HepG2 (cell line): Measurements from ENCODE around the gene CDO1. TPM values are rescaled to one million over a fixed set of nuclear protein-coding genes. Genes with fewer than 3 reads are reported as not detected.

Experiments
- ATAC-seq: fragments of 200-7000 bp; cut with Tn5 transposase; 3 replicates; pipeline ENCODE4 v1.9.1; 2020; ENCODE audit warnings: mild to moderate bottlenecking, moderate library complexity
- BruUV-seq: library from RNA; stranded (reverse); fragments of 400-500 nt; replicated peaks from 2 replicates; lab custom pipeline; 2021; lab: Mats Ljungman, UMichigan
- CTCF ChIA-PET: fragments of 300-600 bp; formaldehyde crosslinking; extraction: SDS; loops from one replicate; lab custom pipeline; 2021; ENCODE audit warnings: low total read pairs, inconsistent platforms, low intra/inter-chr PET ratio; lab: Yijun Ruan, JAX
- POLR2A ChIA-PET: fragments of 350-600 bp; sonication (Branson Sonifier 250); formaldehyde crosslinking; loops from one replicate; lab custom pipeline; 2020; ENCODE audit warnings: antibody characterized with exemption, inconsistent platforms; lab: Yijun Ruan, JAX
- DNase-seq: peaks from one replicate; pipeline ENCODE4 v3.0.0-alpha.2; 2015; ENCODE audit warnings: low spot score
- FAIRE-seq: peaks from 3 replicates; lab custom pipeline; 2011; peaks lifted over from hg19 to GRCh38; lab: Jason Lieb, UNC
- H2AFZ ChIP-seq: one replicate; pipeline ENCODE4 v1.6.1; 2011; ENCODE audit warnings: low read length, inconsistent platforms
- H3K27ac ChIP-seq: fragments of 300-600 bp; 3 replicates; pipeline ENCODE4 v1.8.0; 2011; ENCODE audit warnings: mixed run types, mild to moderate bottlenecking, mixed read lengths, low read length, inconsistent platforms; ENCODE audit not compliant: insufficient read depth; ENCODE audit errors: extremely low read length
- H3K27me3 ChIP-seq, 2 experiments: fragments of 200-600 bp in 1 of 2; 2 replicates in 1 of 2; 3 replicates in 1 of 2; pipeline versions ENCODE4 v1.6.0 to v1.8.0; 2011; ENCODE audit warnings: low read length in 2 of 2, mild to moderate bottlenecking in 2 of 2, moderate library complexity in 2 of 2, inconsistent platforms in 1 of 2; ENCODE audit not compliant: insufficient read depth in 2 of 2, control insufficient read depth in 1 of 2
- H3K36me3 ChIP-seq, 2 experiments: fragments of 200-600 bp in 1 of 2; replicated peaks in 1 of 2; 2 replicates in 1 of 2; 3 replicates in 1 of 2; pipeline versions ENCODE4 v1.5.1 to v1.8.0; 2011; ENCODE audit warnings: low read length in 2 of 2, inconsistent platforms in 1 of 2; ENCODE audit not compliant: insufficient read depth in 2 of 2, control insufficient read depth in 1 of 2
- H3K4me1 ChIP-seq: 2 replicates; pipeline ENCODE4 v1.5.1; 2012; ENCODE audit warnings: low read length, inconsistent platforms; ENCODE audit not compliant: insufficient read depth
- H3K4me2 ChIP-seq: 2 replicates; pipeline ENCODE4 v1.6.0; 2011; ENCODE audit warnings: low read depth, low read length, inconsistent platforms
- H3K4me3 ChIP-seq, 3 experiments: fragments of 200-600 bp in 1 of 3; sonication (generic), shearing (Covaris generic) in 1 of 3; replicated peaks in 1 of 3; 2 replicates each; pipeline ENCODE4 v1.5.1; 2011 to 2016; ENCODE audit warnings: low read length in 3 of 3, inconsistent platforms in 2 of 3, low read depth in 2 of 3, mild to moderate bottlenecking in 2 of 3, control low read depth in 1 of 3, mixed read lengths in 1 of 3; ENCODE audit not compliant: insufficient read depth in 1 of 3
- H3K79me2 ChIP-seq: one replicate; pipeline ENCODE4 v1.6.1; 2011; ENCODE audit warnings: low read length, inconsistent platforms; ENCODE audit not compliant: insufficient read depth
- H3K9ac ChIP-seq: 2 replicates; pipeline ENCODE4 v1.6.0; 2011; ENCODE audit warnings: mild to moderate bottlenecking, low read depth, low read length, inconsistent platforms; ENCODE audit not compliant: insufficient read depth
- H3K9me3 ChIP-seq: 2 replicates; pipeline ENCODE4 v1.5.1; 2012; ENCODE audit warnings: mild to moderate bottlenecking, low read length
- H4K20me1 ChIP-seq: 2 replicates; pipeline ENCODE4 v1.6.0; 2011; ENCODE audit warnings: inconsistent platforms, mild to moderate bottlenecking, low read length, moderate library complexity; ENCODE audit not compliant: insufficient read depth
- HNF4A ChIP-seq: sonication (generic); formaldehyde crosslinking; IDR thresholded peaks from 2 replicates; pipeline ENCODE4 v1.4.0; 2020; ENCODE audit warnings: missing genetic modification reagents
- HOXD1 ChIP-seq: sonication (generic); formaldehyde crosslinking; IDR thresholded peaks from 2 replicates; pipeline ENCODE4 v1.5.0; 2020; ENCODE audit warnings: missing genetic modification reagents
- ZNF326 ChIP-seq: sonication (generic); formaldehyde crosslinking; IDR thresholded peaks from 2 replicates; pipeline ENCODE4 v1.4.0; 2020; ENCODE audit warnings: missing genetic modification reagents, borderline replicate concordance
- WGBS: methylation state at CpG from one replicate; pipeline ENCODE4 v1.1.6; 2017; ENCODE audit warnings: low lambda C conversion rate; 5-methylcytosine and 5-hydroxymethylcytosine counted together
- in situ Hi-C: cut with HindIII; loops from 2 replicates; pipeline ENCODE4 v1.10.0; 2017; ENCODE audit warnings: low pct_unique_long_range_greater_than_20kb; ENCODE audit not compliant: extremely low pct_ligation_motif_present
- intact Hi-C: fragments of 100-400 bp; cut with micrococcal nuclease; formaldehyde crosslinking; loops from one replicate; pipeline ENCODE4 v1.10.0; 2022; ENCODE audit not compliant: unreplicated experiment
- polyA plus RNA-seq, 8 experiments: library from polyadenylated mRNA; depleted of rRNA in 3 of 8; stranded (reverse) in 7 of 8; unstranded in 1 of 8; fragments of >200 nt; fragmentation: Illumina TruSeq in 4 of 8; extraction: Trizol in 4 of 8; gene quantifications; 2 replicates each; pipeline versions ENCODE4 v1.2.1 to v1.2.3, GENCODE V29; 2011 to 2016; ENCODE audit warnings: low read depth in 4 of 8, missing spikeins in 1 of 8, mixed read lengths in 1 of 8; ENCODE audit not compliant: insufficient read depth in 1 of 8
- total RNA-seq, 5 experiments: library from RNA; depleted of rRNA; stranded (reverse); fragments of >200 nt; fragmentation: Illumina TruSeq; extraction: Trizol; gene quantifications; 2 replicates each; pipeline ENCODE4 v1.2.3, GENCODE V29; 2016; ENCODE audit warnings: low read depth in 1 of 5
- TF ChIP-seq, protein P1 (sequence below): sonication (generic); formaldehyde crosslinking; IDR thresholded peaks from 2 replicates; pipeline ENCODE4 v1.4.0; 2020; ENCODE audit warnings: missing genetic modification reagents, mild to moderate bottlenecking, borderline replicate concordance
- TF ChIP-seq, protein P2 (sequence below): sonication (generic); formaldehyde crosslinking; IDR thresholded peaks from 2 replicates; pipeline ENCODE4 v1.9.0; 2022; ENCODE audit warnings: missing genetic modification reagents, mild to moderate bottlenecking, borderline replicate concordance

CDO1 gene
- total and polyA plus RNA-seq, 2 of the 13 experiments (the other 11 are each of a cell fraction or from before 2014, with no cell fraction given) = 3.2 to 4.4 TPM

DNA sequence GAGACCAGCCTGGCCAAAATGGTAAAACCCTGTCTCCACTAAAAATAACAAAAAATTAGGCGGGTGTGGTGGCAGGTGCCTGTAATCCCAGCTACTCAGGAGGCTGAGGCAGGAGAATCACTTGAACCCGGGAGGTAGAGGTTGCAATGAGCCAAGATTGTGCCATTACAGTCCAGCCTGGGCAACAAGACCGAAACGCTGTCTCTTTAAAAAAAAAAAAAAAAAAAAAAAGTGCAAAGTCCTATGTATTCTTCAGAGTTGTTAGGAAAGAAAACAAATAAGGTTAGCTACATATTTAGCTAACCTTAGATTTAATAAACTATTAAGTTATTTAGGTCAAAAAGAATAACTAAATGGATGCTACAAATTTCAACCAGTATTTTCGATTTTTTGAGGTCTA, 13.5 kb upstream of the CDO1 start:
- DNase-seq (no peak), ATAC-seq (no peak), FAIRE-seq (no peak)
- Histone ChIP-seq H3K36me3 (peaks cover 1 to 12% of the 10 kb centered on the region in 2 experiments; a peak in 3 of 5 replicates), H3K27me3 (no peaks in the 10 kb centered on the region), H3K4me2 (0 out of 2 replicates have a peak overlapping the region, but pooled peaks have one; percentile 20), H2AFZ (no peak overlapping the region), H4K20me1 (peaks cover 3% of the 10 kb centered on the region; the same call in 1 of the 2 replicates), H3K9ac (no peak overlapping the region), H3K4me3 (no peak overlapping the region), H3K9me3 (no peaks in the 10 kb centered on the region), H3K4me1 (peaks cover 24% of the 10 kb centered on the region), H3K27ac (no peak overlapping the region), H3K79me2 (no peaks in the 10 kb centered on the region)
- 66% methylated on average over 5 of the region's 5 CpGs for WGBS
- ChIA-PET CTCF (interaction anchor here (2.2 kb wide), 1 partner anchor 195 kb away, joined by 18 read pairs; no protein-coding TSS in a partner anchor), POLR2A (interaction anchor here (1.0 kb wide), 1 partner anchor 14 kb away, joined by 3 read pairs; the partner anchor contains the start of gene CDO1)
- intact Hi-C loops (loop anchor here (2.0 to 10.0 kb wide), 2 partner anchors 203 to 535 kb away; partner anchors contain the start of genes CCDC112 and TMED7), in situ Hi-C loops (loop anchor here (10.0 to 25.0 kb wide), 2 partner anchors 232 to 285 kb away; partner anchors contain the start of gene FEM1C)
- TF ChIP-seq ZNF326 (CRISPR knock-in tag) = no peak
- TF ChIP-seq, protein P1, sequence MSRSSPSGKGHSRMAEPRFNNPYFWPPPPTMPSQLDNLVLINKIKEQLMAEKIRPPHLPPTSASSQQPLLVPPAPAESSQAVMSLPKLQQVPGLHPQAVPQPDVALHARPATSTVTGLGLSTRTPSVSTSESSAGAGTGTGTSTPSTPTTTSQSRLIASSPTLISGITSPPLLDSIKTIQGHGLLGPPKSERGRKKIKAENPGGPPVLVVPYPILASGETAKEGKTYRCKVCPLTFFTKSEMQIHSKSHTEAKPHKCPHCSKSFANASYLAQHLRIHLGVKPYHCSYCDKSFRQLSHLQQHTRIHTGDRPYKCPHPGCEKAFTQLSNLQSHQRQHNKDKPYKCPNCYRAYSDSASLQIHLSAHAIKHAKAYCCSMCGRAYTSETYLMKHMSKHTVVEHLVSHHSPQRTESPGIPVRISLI (CRISPR knock-in tag) = peak; percentile 67; the same call in 1 of the 2 replicates
- TF ChIP-seq, protein P2, sequence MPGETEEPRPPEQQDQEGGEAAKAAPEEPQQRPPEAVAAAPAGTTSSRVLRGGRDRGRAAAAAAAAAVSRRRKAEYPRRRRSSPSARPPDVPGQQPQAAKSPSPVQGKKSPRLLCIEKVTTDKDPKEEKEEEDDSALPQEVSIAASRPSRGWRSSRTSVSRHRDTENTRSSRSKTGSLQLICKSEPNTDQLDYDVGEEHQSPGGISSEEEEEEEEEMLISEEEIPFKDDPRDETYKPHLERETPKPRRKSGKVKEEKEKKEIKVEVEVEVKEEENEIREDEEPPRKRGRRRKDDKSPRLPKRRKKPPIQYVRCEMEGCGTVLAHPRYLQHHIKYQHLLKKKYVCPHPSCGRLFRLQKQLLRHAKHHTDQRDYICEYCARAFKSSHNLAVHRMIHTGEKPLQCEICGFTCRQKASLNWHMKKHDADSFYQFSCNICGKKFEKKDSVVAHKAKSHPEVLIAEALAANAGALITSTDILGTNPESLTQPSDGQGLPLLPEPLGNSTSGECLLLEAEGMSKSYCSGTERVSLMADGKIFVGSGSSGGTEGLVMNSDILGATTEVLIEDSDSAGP (CRISPR knock-in tag) = peak; percentile 75; the same call in 1 of the 2 replicates
- 0 out of 2 replicates have a peak, but pooled peaks have one; percentile 20 for TF ChIP-seq HNF4A
- TF ChIP-seq HOXD1 (CRISPR knock-in tag) = no peak
- BruUV-seq = no TSS peak
